NCI-H2227 (cell line): ENCODE data around the gene GPR173.
A peak's percentile ranks its signal among the peaks of the same experiment; 100 is the strongest.

Experiments
- DNase-seq: peaks from one replicate; lab custom pipeline; 2025; ENCODE audit not compliant: unreplicated experiment; lab: John Stamatoyannopoulos, UW

GPR173 gene

DNA sequence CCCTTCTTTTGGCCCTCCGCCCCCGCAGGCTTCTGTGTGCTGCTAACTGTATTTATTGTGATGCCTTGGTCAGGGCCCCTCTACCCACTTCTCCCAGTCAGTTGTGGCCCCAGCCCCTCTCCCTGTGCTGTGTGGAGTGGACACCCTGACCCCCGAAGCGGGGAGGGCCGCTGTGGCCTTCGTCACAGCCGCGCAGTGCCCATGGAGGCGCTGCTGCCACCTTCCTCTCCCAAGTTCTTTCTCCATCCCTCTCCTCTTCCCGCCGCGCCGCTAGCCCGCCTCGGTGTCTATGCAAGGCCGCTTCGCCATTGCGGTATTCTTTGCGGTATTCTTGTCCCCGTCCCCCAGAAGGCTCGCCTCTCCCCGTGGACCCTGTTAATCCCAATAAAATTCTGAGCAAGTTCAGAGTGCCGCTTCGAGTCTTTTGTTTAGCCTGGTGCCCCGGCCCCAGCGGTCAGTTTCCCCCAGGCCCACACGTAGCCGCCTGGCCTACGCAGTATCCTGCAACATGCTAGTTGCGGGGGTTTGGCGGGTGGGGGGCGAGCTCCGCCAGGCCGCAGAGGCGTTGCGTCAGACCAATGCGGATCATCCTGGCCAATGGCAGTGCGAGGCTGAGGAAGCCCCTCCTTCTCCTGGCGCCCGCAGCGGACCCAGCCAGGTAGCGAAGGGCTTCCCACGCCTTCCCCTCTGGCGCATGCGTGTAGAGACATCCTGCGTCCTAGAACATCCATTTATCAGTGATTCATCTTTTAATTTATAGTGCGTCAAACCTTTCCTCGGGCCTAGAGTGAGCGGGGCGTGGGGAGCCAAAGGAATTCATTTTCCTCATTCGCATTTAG, 39.8 kb downstream of the GPR173 start:
- peak; percentile 97 for DNase-seq

DNA sequence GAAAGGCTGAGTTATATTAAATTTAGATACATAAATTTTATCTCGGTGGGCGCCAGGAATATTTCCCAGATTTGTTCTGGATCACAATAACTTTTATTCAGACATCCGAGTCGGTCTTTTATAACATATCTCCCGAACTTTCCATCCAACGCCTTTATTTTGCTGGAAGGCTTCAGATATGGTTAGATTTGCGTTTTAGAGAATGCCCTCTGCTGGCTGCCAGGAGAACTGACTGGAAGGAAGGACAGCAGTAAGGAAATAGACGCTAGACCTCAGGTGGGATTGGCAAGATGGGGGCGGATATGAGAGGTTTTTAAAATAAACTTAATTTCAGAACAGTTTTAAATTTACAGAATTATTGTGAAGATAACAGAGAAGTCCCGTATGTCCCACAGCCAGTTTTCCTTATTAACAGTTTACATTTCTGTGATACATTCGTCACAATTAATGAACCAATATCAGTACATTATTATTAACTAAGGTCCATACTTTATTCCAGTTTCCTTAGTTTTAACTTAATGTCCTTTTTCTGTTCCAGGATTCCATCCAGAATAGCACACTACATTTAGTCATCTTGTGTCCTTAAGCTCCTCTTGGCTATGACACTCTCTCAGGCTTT, 40.7 kb downstream of the GPR173 start:
- DNase-seq, result peak; percentile 82

DNA sequence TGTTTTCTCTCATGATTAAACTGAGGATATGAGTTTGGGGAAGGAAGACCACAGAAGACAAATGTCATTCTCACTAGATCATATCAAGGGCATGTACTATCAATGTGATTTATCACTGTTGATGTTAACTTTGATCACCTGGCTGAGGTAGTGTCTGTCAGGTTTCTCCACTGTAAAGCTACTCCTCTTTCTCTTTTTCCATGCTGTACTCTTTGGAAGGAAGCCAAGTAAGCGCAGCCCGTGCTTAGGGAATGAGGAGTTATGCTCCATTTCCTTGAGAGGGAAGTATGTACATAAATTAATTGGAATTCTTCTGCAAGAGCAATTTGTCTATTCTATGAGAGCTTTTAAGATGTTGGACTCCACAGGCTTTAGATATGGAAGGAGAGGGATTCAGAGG, 41.3 kb downstream of the GPR173 start:
- no peak for DNase-seq

DNA sequence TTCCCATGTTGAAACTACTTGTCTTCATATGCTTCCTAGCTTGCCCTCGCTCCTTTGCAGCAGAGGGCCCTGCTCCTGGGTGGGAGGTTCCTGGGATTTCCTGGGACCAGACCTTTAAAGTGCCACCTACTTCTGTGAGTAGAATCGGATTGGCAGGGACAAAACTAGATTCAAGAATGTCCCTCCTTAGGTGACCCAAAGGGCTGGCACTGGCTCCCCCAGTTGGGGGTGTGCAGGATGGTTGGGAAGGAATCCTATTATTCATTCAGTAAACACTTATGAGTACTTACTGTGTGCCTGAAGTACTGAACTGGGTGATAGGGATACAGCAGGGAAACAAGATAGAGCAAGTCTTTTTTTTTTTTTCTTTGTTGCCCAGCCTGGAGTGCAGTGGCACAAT, 42.8 kb downstream of the GPR173 start:
- DNase-seq, result no peak

GRCh38 chrX:53093177-53093655, 44.6 kb downstream of the GPR173 start:
- DNase-seq, result peak; percentile 94

DNA sequence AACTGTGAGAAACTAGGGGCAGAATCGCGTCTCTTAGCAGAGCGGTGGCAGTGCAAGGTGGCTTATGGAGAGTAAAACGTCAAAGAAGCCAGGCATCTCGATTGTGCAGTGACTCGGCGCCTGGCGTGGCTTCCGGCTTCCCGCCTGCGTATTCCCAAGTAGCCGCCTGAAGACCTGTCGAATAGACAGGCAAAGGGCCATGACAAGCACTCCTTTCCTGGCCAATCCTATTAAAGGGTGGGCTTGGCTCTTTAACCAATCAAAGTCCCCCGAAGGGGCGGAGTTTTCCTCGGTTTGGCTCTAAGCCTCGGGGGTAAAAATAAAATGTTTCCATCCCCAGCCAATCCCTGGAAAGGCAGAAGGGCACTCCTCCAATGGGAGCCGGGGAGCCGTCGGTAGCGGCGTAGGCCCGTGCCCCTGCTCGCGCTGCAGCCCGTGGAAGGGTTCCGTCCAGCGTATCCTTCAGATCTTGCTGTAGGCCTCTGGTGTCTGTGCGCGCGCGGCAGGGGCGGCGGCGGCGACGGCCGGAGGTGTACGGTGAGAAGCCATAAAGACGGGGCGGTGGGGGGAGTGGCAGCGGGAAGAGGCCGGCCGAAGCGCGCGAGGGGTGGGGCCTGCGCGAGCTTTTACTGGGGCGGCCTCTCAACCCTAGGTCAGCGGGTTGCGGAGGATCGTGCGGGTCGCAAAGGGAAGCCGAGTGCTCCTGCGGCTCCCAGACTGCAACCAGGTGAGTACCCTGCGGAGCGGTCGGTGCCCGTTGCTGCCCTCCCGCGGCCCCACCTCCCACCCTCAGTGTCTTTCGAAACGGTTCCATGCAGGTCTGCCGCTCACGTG, 45.4 kb downstream of the GPR173 start, which contains the start of gene KANTR:
Gene KANTR (plus strand): TSS at position 395 of the 834 bp plus-strand sequence. CDS start 30,131 bp downstream, outside the sequence.
- DNase-seq, result peak; percentile 99

DNA sequence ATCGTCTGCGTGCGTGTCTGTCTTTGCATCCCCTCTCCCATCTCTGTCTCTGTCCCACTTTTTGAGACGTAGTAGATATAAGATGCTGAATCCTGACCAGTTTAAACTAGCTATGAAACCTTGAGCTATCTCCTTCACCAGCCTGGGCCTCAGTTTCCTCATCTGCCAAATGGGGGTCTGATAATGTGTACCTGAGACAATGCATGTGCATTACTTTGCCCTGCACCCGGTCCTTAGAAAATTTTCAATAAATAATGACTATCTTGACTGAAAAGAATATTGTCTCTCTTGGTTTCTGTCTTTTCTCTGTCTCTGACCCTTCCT, 46.0 kb downstream of the GPR173 start:
- DNase-seq, result no peak

- no peak for DNase-seq
Measured at GRCh38 chrX:53095796-53096195, 47.2 kb downstream of the GPR173 start.

DNA sequence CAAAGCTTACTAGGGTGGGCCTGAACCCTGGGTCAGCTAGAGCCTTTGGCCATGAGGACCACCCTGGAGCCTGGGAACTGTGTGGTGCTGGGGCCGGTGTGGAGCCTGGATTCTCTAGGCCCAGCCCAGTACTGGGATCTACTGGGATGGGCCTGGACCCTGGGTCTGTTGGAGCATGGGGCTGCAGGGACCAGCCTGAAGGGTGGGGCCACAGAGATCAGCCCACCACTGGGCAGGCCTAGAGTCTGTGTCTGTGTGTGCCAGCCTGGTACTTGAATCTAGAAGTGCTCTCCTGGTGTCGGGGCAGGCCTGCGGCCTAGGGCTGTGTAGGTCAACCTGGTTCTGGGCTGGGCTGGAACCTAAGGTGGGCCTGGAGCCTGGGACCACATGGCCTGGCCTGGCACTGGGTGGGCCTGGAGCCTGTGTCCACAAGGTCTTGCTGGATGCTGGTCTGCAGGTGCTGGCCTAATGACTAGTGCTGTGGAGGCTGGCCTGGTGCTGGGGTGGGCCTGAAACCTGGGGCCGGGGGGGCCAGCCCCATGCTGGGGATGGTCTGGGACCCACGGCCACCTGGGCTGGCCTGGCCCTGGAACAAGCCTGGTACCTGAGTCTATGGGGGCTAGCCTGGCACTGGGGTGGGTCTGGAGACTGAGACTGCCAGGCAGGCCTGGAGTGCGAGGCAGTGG, 66.4 kb downstream of the GPR173 start:
- no peak for DNase-seq

DNA sequence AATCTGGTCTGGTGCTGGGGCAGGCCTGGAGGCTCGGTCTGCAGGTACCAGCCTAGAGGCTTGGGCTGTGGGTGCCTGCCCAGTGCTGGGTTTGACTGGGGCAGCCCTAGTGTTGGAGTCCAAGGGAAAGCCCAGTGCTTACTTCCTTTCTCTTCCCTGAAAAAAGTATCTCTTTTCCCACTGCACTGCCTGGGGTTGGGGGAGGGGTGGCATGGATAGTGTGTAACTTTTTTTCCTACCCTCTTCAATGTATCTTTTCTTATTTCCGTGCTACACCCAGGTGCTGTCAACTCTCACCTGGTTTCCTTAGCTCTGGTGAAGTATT, 66.9 kb downstream of the GPR173 start:
- no peak for DNase-seq

- no peak for DNase-seq
Measured at GRCh38 chrX:53116101-53116500, 67.5 kb downstream of the GPR173 start.

DNA sequence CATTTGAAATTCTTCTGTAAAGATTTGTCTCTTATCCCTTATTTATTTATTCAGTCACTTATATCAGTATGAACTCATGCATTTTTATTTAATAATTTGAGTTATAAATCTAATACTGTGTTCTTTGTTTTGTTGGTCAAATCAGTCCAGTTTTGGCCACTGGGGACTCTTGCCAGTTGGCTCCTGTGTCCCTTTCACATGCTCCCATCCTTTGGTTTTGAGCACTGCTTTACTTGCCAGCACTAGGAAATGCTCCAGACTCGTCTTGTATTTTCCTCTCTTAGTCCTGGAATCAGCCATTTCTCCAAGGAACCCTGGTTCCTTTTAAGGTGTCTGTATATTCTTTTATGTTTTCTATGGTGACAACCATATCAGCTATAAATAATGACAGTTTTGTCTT, 73.4 kb downstream of the GPR173 start:
- DNase-seq, result no peak

GRCh38 chrX:53125506-53125905, 76.9 kb downstream of the GPR173 start:
- DNase-seq, result no peak

DNA sequence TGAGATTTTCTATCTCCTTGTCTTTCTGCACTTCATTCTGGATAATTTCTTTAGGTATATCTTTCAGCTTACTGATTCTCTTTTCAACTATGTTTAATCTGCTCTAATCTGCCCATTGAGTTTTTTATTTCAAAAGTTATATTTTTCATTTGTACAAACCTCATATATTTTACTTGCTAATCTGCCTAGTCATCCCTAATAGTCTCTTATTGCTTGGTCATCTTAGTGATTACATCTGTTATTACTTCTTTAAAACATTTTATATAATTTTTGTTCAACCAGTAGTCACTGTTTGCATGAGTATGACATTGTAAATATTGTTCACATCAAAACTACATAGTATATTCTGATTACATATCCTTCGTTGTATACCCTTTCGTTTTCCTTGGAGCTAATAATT, 77.8 kb downstream of the GPR173 start:
- no peak for DNase-seq

GRCh38 chrX:53128097-53128749, 79.6 kb downstream of the GPR173 start:
- DNase-seq, result no peak
